ENCODE measurements around the gene NLGN1. TPM values are rescaled to one million over a fixed set of nuclear protein-coding genes. Genes with fewer than 3 reads are reported as not detected.

Gene NLGN1
- polyA plus RNA-seq, 1 donor from 2014 or later, result 2.7 TPM

- H3K9me2 ChIP-seq (ENCODE audit: insufficient read depth, low read length), result no peaks in the 10 kb centered on the region
- H3K4me3 ChIP-seq (ENCODE audit: low read length), result no peak overlapping the region
- TF ChIP-seq MXI1 (conservative IDR thresholded peaks at IDR 0.05; ENCODE audit: poor library complexity, severe bottlenecking), result no peak
- no peak for TF ChIP-seq REST (IDR thresholded peaks at IDR 0.05; ENCODE audit: borderline replicate concordance)
- no peak for TF ChIP-seq RAD21 (conservative IDR thresholded peaks at IDR 0.05)
- H3K4me2 ChIP-seq (ENCODE audit: low read length), result no peak overlapping the region
- no peak overlapping the region for H3K27ac ChIP-seq (ENCODE audit: low read length)
- H3K27me3 ChIP-seq (ENCODE audit: insufficient read depth, low read depth, low read length), result no peaks in the 10 kb centered on the region
- H2AFZ ChIP-seq (ENCODE audit: low read depth, low read length), result no peak overlapping the region
- H3K79me2 ChIP-seq (replicated peaks; ENCODE audit: insufficient read depth, low read length), result no peaks in the 10 kb centered on the region
- H3F3A ChIP-seq (ENCODE audit: insufficient read depth, low read length, poor library complexity, severe bottlenecking), result no peaks in the 10 kb centered on the region
- H3K9me3 ChIP-seq (ENCODE audit: low read length), result no peaks in the 10 kb centered on the region
- no peak overlapping the region for H3K9ac ChIP-seq (ENCODE audit: low read length)
- no peaks in the 10 kb centered on the region for H4K20me1 ChIP-seq (ENCODE audit: insufficient read depth)
- no peaks in the 10 kb centered on the region for H3K36me3 ChIP-seq (ENCODE audit: insufficient read depth, low read length)
Observed at GRCh38 chr3:173921732-173922131, 524.2 kb downstream of the NLGN1 start.

GRCh38 chr3:173923204-173923603 lies 525.7 kb downstream of the NLGN1 start:
- Histone ChIP-seq H3K4me2 (ENCODE audit: low read length) (no peak overlapping the region), H3K9me3 (ENCODE audit: low read length) (no peaks in the 10 kb centered on the region), H3K27me3 (ENCODE audit: insufficient read depth, low read depth, low read length) (no peaks in the 10 kb centered on the region), H3K9me2 (ENCODE audit: insufficient read depth, low read length) (no peaks in the 10 kb centered on the region), H3K27ac (ENCODE audit: low read length) (no peak overlapping the region), H4K20me1 (ENCODE audit: insufficient read depth) (no peaks in the 10 kb centered on the region), H2AFZ (ENCODE audit: low read depth, low read length) (no peak overlapping the region), H3K79me2 (replicated peaks; ENCODE audit: insufficient read depth, low read length) (no peaks in the 10 kb centered on the region), H3K4me3 (ENCODE audit: low read length) (no peak overlapping the region), H3K9ac (ENCODE audit: low read length) (no peak overlapping the region), H3F3A (ENCODE audit: insufficient read depth, low read length, poor library complexity, severe bottlenecking) (no peaks in the 10 kb centered on the region), H3K36me3 (ENCODE audit: insufficient read depth, low read length) (no peaks in the 10 kb centered on the region)
- no peak for TF ChIP-seq REST (IDR thresholded peaks at IDR 0.05; ENCODE audit: borderline replicate concordance)
- TF ChIP-seq EZH2 (IDR thresholded peaks at IDR 0.05; ENCODE audit: borderline replicate concordance, insufficient read depth, low read length, poor library complexity, severe bottlenecking), result no peak
- no peak for TF ChIP-seq TAF1 (IDR thresholded peaks at IDR 0.05; ENCODE audit: low read depth)
- TF ChIP-seq RAD21 (conservative IDR thresholded peaks at IDR 0.05), result no peak
- TF ChIP-seq EP300 (conservative IDR thresholded peaks at IDR 0.05; ENCODE audit: poor library complexity, severe bottlenecking), result no peak

- Histone ChIP-seq H3K9me3 (ENCODE audit: low read length) (no peaks in the 10 kb centered on the region), H3K9ac (ENCODE audit: low read length) (no peak overlapping the region), H3K27me3 (ENCODE audit: insufficient read depth, low read depth, low read length) (no peaks in the 10 kb centered on the region), H3K4me3 (ENCODE audit: low read length) (no peak overlapping the region), H3K36me3 (ENCODE audit: insufficient read depth, low read length) (no peaks in the 10 kb centered on the region), H2AFZ (ENCODE audit: low read depth, low read length) (no peak overlapping the region), H3F3A (ENCODE audit: insufficient read depth, low read length, poor library complexity, severe bottlenecking) (no peaks in the 10 kb centered on the region), H3K27ac (ENCODE audit: low read length) (no peak overlapping the region), H3K9me2 (ENCODE audit: insufficient read depth, low read length) (no peaks in the 10 kb centered on the region), H3K4me2 (ENCODE audit: low read length) (no peak overlapping the region), H4K20me1 (ENCODE audit: insufficient read depth) (no peaks in the 10 kb centered on the region), H3K79me2 (replicated peaks; ENCODE audit: insufficient read depth, low read length) (no peaks in the 10 kb centered on the region)
- no peak for TF ChIP-seq CTCF (IDR thresholded peaks at IDR 0.05; ENCODE audit: poor library complexity, severe bottlenecking)
- TF ChIP-seq EZH2 (IDR thresholded peaks at IDR 0.05; ENCODE audit: borderline replicate concordance, insufficient read depth, low read length, poor library complexity, severe bottlenecking), result no peak
- no peak for TF ChIP-seq RAD21 (conservative IDR thresholded peaks at IDR 0.05)
- no peak for TF ChIP-seq POLR2AphosphoS5 (IDR thresholded peaks at IDR 0.05)
Observed at GRCh38 chr3:173930251-173930650, 532.7 kb downstream of the NLGN1 start.

Data from neural cell (in vitro differentiated cells).